Memory B cell (primary cell): Measurements from ENCODE around the gene COL20A1.

ENCODE experiments used
- ATAC-seq: fragments of 150-1000 bp; cut with Tn5 transposase; 2 replicates; pipeline ENCODE4 v1.10.0; 2021; ENCODE audit warnings: low read depth, mild to moderate bottlenecking, moderate library complexity
- DNase-seq, 2 donors: peaks; one replicate each; pipeline ENCODE4 v3.0.0; 2022; ENCODE audit warnings: low spot score in 2 of 2
- H3K27ac Mint-ChIP-seq: one replicate; pipeline ENCODE4 v1.8.0; 2022; ENCODE audit warnings: mild to moderate bottlenecking, moderate library complexity, mixed read lengths
- H3K27me3 Mint-ChIP-seq: one replicate; pipeline ENCODE4 v1.8.0; 2022; ENCODE audit warnings: mixed read lengths
- H3K36me3 Mint-ChIP-seq: one replicate; pipeline ENCODE4 v1.8.0; 2022; ENCODE audit warnings: mild to moderate bottlenecking, mixed read lengths
- H3K4me1 Mint-ChIP-seq: one replicate; pipeline ENCODE4 v1.8.0; 2022; ENCODE audit warnings: mixed read lengths
- H3K4me3 Mint-ChIP-seq: one replicate; pipeline ENCODE4 v1.8.0; 2022; ENCODE audit warnings: mild to moderate bottlenecking, moderate library complexity, mixed read lengths
- H3K9me3 Mint-ChIP-seq: one replicate; pipeline ENCODE4 v1.8.0; 2022; ENCODE audit warnings: mixed read lengths

COL20A1 gene

DNA sequence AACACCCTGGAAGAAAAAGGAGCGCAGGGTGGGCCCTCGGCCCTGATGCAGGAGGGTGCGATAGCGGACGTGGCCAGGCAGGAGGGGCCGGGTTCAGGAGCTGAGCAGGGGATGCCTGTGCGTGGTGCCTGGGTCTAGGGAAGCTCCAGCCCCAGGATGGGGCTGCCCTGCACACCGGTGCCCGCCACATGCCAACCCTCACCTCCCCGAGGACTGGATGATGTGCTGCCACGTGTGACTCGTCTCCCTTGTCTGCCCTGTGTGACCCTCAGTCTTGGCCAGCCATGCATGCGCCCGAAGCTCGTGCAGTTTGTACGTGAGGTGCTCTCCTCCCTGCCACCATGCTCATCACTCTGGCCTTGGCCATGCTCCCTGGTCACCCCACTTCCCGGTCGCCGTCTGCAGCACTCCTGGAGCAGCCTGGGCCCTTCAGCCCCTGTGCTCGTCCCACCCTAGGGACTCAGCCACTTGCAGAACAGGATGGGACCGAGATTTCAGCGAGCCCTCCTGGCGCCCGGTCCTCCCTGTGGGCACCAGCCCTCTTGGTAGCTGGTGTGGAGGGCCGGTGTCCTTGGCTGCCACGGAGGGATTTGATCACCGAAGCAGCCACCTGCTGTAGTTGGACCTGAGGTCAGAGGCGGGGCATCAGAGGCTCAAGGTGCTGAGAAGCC is 4.3 kb upstream of the COL20A1 start:
- ATAC-seq (no peak), DNase-seq (no peak)
- H3K9me3 Mint-ChIP-seq = no peaks in the 10 kb centered on the region

GRCh38 chr20:63289311-63290135 is 3.5 kb upstream of the COL20A1 start:
- ATAC-seq (no peak), DNase-seq (no peak)
- Mint-ChIP-seq H3K9me3 (no peaks in the 10 kb centered on the region), H3K27ac (no peak overlapping the region), H3K36me3 (peaks cover 7% of the 10 kb centered on the region), H3K27me3 (peaks cover 1% of the 10 kb centered on the region), H3K4me1 (no peaks in the 10 kb centered on the region), H3K4me3 (no peak overlapping the region)

More for the DNA sequence above, 4.3 kb upstream of the COL20A1 start:
- Mint-ChIP-seq H3K4me1 (no peaks in the 10 kb centered on the region), H3K27me3 (no peaks in the 10 kb centered on the region), H3K36me3 (peaks cover 7% of the 10 kb centered on the region), H3K4me3 (no peak overlapping the region), H3K27ac (no peak overlapping the region)

GRCh38 chr20:63290136-63290676 is 2.8 kb upstream of the COL20A1 start:
- H3K9me3 Mint-ChIP-seq = no peaks in the 10 kb centered on the region
- no peak overlapping the region for H3K27ac Mint-ChIP-seq
- no peak overlapping the region for H3K4me3 Mint-ChIP-seq
- peaks cover 6% of the 10 kb centered on the region for H3K36me3 Mint-ChIP-seq
- DNase-seq (no peak), ATAC-seq (no peak)
- H3K4me1 Mint-ChIP-seq = no peaks in the 10 kb centered on the region
- peaks cover 4% of the 10 kb centered on the region for H3K27me3 Mint-ChIP-seq

GRCh38 chr20:63290677-63291472 is 2.1 kb upstream of the COL20A1 start:
- Mint-ChIP-seq H3K36me3 (peaks cover 6% of the 10 kb centered on the region), H3K4me1 (no peaks in the 10 kb centered on the region), H3K9me3 (no peaks in the 10 kb centered on the region), H3K4me3 (no peak overlapping the region), H3K27me3 (peaks cover 4% of the 10 kb centered on the region), H3K27ac (no peak overlapping the region)
- ATAC-seq = peak; percentile 82
- DNase-seq = peak; percentile 70 to 84

- no peaks in the 10 kb centered on the region for H3K9me3 Mint-ChIP-seq
- no peak overlapping the region for H3K27ac Mint-ChIP-seq
- H3K4me1 Mint-ChIP-seq = no peaks in the 10 kb centered on the region
- DNase-seq = no peak
- H3K36me3 Mint-ChIP-seq = peaks cover 6% of the 10 kb centered on the region
- no peak overlapping the region for H3K4me3 Mint-ChIP-seq
- H3K27me3 Mint-ChIP-seq = peaks cover 4% of the 10 kb centered on the region
- ATAC-seq = no peak
Observed at GRCh38 chr20:63291811-63292210, 1.2 kb upstream of the COL20A1 start.

DNA sequence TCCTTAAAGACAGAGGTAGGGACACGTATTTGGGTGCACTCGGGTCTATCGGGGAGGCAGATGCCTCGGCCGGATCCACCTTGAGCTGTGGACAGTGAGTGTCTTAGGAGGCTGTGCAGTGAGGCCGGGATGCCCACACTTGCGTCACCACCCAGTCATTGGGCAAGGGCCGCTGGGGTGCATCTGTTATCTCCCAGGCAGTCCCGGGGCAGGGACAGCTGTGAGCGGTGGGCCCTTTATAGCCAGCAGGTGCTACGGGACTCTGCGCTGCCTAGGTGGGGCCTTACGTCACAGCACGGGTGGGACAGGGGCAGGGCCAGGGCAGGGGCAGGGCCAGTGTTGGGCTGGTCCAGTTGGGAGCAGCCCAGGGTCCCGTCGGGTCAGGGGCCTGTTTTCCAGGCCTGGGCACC is 689 bp upstream of the COL20A1 start:
- peaks cover 4% of the 10 kb centered on the region for H3K27me3 Mint-ChIP-seq
- no peak overlapping the region for H3K4me3 Mint-ChIP-seq
- no peaks in the 10 kb centered on the region for H3K9me3 Mint-ChIP-seq
- DNase-seq (no peak), ATAC-seq (no peak)
- peaks cover 6% of the 10 kb centered on the region for H3K36me3 Mint-ChIP-seq
- H3K4me1 Mint-ChIP-seq = no peaks in the 10 kb centered on the region
- H3K27ac Mint-ChIP-seq = no peak overlapping the region

DNA sequence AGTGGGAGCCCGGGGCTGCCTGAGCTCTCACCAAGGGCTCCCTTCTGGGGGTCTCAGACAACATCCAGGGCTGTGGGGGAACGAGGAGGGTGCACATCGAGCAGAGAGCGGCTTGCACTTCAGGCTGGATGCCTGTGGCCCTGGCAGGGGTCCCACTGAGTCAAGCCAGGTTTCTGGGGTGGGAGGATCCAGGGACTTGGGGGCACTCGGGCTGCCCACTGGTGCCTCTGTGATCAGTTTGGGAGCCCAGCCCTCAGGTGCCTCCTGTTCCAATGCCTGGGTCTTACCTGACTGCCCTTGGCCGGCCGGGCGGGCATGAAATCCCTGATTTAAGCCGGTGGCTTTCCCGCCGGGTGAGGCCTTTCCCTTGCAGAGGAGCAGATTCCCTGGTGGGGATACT is 470 bp downstream of the COL20A1 start:
- ATAC-seq (no peak), DNase-seq (no peak)
- Mint-ChIP-seq H3K27ac (no peak overlapping the region), H3K9me3 (no peaks in the 10 kb centered on the region), H3K4me1 (no peaks in the 10 kb centered on the region), H3K27me3 (peaks cover 4% of the 10 kb centered on the region), H3K36me3 (peaks cover 3% of the 10 kb centered on the region), H3K4me3 (no peak overlapping the region)

DNA sequence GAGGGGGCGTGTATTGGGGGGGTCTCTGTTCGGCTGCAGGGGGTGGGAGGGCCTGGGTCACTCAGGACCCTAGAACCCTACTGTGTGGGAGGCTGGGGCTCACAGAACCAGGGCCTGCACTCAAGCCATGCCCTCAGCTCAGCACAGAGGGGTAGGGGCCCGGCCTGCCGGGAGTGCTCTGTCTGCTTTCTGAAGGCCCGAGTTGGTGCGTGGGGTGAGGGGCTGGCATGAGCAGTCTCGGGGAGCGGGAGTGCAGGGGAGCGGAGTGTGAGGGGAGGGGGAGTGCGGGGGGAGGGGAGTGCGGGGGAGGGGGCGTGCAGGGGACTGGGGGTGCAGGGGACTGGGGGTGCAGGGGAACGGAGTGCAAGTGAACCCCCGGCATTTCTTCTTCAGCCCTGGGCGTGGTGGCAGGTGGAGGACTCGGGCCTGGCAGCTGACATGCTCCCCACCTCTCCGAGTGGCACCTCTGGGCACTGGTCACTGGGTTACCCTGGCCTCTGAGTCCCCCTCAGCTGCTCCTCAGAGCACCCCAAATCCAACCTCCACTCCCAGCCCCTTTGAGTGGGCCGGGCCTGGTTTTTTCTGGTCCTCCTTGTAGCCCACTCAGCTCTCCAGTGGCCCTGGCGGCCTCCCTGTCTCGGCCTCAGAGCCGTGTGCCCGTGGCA is 1.0 kb downstream of the COL20A1 start:
- H3K4me3 Mint-ChIP-seq = no peak overlapping the region
- H3K27me3 Mint-ChIP-seq = peaks cover 5% of the 10 kb centered on the region
- no peaks in the 10 kb centered on the region for H3K36me3 Mint-ChIP-seq
- no peak overlapping the region for H3K27ac Mint-ChIP-seq
- H3K9me3 Mint-ChIP-seq = no peaks in the 10 kb centered on the region
- DNase-seq = no peak
- H3K4me1 Mint-ChIP-seq = no peaks in the 10 kb centered on the region
- ATAC-seq = no peak

DNA sequence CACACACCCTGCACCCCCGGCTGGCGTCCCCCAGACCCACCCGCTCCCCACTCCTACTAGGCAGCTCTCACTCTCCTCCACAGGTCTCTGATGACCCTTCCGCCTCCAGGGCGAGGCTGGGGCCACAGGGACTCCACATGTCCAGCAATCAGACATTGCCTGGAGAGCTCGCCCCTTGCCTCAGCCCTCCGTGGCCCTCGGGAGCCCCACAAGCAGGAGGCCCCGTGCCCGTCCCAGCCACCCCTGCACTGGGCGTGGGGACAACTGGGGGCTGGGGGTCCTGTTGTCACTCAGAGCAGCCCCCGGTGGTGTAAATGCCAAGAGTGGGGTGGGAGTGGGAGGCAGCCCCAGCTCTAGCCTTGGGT is 1.5 kb downstream of the COL20A1 start:
- Mint-ChIP-seq H3K27me3 (peaks cover 8% of the 10 kb centered on the region), H3K4me1 (no peaks in the 10 kb centered on the region), H3K36me3 (no peaks in the 10 kb centered on the region), H3K27ac (no peak overlapping the region), H3K9me3 (no peaks in the 10 kb centered on the region), H3K4me3 (no peak overlapping the region)
- DNase-seq = no peak
- no peak for ATAC-seq

DNA sequence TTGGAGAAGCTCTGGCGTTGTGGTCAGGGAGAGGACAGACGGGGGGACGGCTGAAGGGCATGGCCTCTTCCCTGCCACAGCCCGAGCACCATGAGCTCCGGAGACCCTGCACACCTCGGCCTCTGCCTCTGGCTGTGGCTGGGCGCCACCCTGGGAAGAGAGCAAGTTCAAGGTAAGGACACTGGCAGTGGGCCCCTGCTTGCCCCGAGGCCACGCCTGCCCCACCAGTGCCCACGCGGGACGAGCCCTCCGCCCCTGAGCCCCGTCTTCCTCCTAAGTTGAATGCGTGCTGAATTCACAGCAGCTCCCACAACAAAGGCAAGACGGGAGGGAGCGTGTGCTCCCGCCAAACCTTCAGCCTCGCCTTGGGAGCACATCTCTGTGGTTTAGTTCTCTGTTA is 2.0 kb downstream of the COL20A1 start:
- Mint-ChIP-seq H3K36me3 (no peaks in the 10 kb centered on the region), H3K4me3 (no peak overlapping the region), H3K4me1 (no peaks in the 10 kb centered on the region), H3K9me3 (no peaks in the 10 kb centered on the region), H3K27ac (no peak overlapping the region), H3K27me3 (peaks cover 8% of the 10 kb centered on the region)
- ATAC-seq (no peak), DNase-seq (no peak)

- ATAC-seq (no peak), DNase-seq (no peak)
- no peak overlapping the region for H3K4me3 Mint-ChIP-seq
- H3K36me3 Mint-ChIP-seq = no peaks in the 10 kb centered on the region
- no peak overlapping the region for H3K27ac Mint-ChIP-seq
- H3K27me3 Mint-ChIP-seq = peaks cover 8% of the 10 kb centered on the region
- no peaks in the 10 kb centered on the region for H3K9me3 Mint-ChIP-seq
- H3K4me1 Mint-ChIP-seq = no peaks in the 10 kb centered on the region
Observed at GRCh38 chr20:63295422-63295821, 2.4 kb downstream of the COL20A1 start.

DNA sequence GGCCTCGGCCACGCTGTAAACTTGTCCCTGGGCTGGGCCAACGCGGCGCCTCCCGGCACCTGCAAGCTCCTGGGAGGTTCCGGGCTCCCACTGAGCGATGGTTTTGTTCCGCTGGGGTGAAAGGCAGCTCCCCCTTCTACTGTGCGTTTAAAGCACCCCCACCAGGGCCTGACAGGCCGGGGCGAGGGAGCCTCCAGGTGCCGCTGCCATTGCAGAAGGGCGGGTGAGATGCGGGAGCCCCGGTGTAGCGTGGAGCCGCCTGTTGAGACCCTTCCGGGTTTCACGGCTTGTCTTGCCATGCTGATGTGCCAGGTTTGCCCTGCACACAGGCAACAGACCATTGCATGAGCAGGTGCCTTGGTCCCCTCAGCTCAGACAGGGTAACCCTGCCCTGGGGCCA is 2.9 kb downstream of the COL20A1 start:
- Mint-ChIP-seq H3K27me3 (peaks cover 8% of the 10 kb centered on the region), H3K4me3 (no peak overlapping the region), H3K9me3 (no peaks in the 10 kb centered on the region), H3K27ac (no peak overlapping the region), H3K4me1 (no peaks in the 10 kb centered on the region), H3K36me3 (no peaks in the 10 kb centered on the region)
- DNase-seq = no peak
- ATAC-seq = no peak

- Mint-ChIP-seq H3K27ac (no peak overlapping the region), H3K36me3 (no peaks in the 10 kb centered on the region), H3K4me1 (no peaks in the 10 kb centered on the region), H3K9me3 (peaks cover 3% of the 10 kb centered on the region), H3K27me3 (peaks cover 12% of the 10 kb centered on the region), H3K4me3 (no peak overlapping the region)
- DNase-seq (no peak), ATAC-seq (no peak)
Observed at GRCh38 chr20:63296531-63297299, 3.7 kb downstream of the COL20A1 start.
